Measurements from ENCODE around the gene TMC2. TPM values are rescaled to one million over a fixed set of nuclear protein-coding genes. Genes with fewer than 3 reads are reported as not detected.

TMC2 gene
- total RNA-seq, 1 donor from 2014 or later = not detected

DNA sequence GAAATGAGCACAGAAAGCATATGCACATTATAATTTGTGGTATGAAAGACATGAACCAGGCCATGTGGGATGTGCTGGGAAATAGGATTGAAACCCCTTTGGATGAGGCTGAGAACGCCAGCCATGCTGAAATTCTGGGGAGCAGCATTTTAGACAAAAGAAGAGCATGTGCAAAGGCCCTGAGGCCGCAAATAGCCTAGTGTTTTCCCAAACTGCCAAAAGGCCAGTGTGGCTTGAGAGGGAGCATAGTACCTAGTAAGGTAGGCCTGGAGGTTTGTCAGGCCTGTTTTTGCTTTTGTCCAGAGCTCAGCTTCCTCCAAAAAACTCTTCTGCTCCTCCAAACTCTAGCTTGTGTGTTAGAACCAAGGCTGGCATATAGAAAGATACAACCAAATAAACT, 58.7 kb downstream of the TMC2 start:
- Histone ChIP-seq H3K27ac (replicated peaks) (no peak overlapping the region), H3K36me3 (no peaks in the 10 kb centered on the region), H3K9me3 (replicated peaks) (no peaks in the 10 kb centered on the region), H3K27me3 (ENCODE audit: low read depth) (peaks cover 74% of the 10 kb centered on the region), H3K4me1 (no peaks in the 10 kb centered on the region), H3K4me3 (no peak overlapping the region)
- intact Hi-C loops (cut with micrococcal nuclease) = no loop called here
- DNase-seq = no peak
- TF ChIP-seq, protein P1, sequence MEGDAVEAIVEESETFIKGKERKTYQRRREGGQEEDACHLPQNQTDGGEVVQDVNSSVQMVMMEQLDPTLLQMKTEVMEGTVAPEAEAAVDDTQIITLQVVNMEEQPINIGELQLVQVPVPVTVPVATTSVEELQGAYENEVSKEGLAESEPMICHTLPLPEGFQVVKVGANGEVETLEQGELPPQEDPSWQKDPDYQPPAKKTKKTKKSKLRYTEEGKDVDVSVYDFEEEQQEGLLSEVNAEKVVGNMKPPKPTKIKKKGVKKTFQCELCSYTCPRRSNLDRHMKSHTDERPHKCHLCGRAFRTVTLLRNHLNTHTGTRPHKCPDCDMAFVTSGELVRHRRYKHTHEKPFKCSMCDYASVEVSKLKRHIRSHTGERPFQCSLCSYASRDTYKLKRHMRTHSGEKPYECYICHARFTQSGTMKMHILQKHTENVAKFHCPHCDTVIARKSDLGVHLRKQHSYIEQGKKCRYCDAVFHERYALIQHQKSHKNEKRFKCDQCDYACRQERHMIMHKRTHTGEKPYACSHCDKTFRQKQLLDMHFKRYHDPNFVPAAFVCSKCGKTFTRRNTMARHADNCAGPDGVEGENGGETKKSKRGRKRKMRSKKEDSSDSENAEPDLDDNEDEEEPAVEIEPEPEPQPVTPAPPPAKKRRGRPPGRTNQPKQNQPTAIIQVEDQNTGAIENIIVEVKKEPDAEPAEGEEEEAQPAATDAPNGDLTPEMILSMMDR (IDR thresholded peaks at IDR 0.05; ENCODE audit: borderline replicate concordance) = no peak

DNA sequence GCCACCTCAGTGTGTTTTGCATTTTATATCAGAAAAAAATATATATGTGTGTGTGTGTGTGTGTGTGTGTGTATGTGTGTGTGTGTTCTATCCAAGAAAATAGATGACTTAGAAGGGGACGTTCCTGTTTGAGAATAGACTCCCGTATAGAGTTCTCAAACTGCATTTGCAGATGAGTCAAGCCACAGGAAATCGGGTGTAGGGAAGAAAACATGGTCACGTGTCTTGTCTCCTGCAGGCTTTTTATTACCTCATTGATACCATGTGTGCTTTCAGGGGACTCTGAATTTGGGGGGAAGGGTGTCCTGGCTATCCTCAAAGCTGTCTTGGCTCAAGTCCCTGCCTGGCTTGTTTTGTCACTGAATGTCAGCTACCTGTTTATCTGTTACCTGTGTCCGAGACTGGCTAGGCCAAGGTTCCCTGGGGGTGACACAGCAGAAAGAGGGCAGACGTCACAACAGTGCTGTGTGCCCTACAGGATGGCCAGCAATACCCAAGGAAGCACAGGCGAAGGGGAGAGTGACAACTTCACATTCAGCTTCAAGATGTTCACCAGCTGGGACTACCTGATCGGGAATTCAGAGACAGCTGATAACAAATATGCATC, 60.4 kb downstream of the TMC2 start:
- no peak for DNase-seq
- Histone ChIP-seq H3K27me3 (ENCODE audit: low read depth) (peaks cover 68% of the 10 kb centered on the region), H3K9me3 (replicated peaks) (no peaks in the 10 kb centered on the region), H3K36me3 (no peaks in the 10 kb centered on the region), H3K4me1 (no peaks in the 10 kb centered on the region), H3K27ac (replicated peaks) (no peak overlapping the region), H3K4me3 (no peak overlapping the region)
- TF ChIP-seq, protein P1 (IDR thresholded peaks at IDR 0.05; ENCODE audit: borderline replicate concordance) = no peak
- intact Hi-C loops (cut with micrococcal nuclease) = no loop called here

DNA sequence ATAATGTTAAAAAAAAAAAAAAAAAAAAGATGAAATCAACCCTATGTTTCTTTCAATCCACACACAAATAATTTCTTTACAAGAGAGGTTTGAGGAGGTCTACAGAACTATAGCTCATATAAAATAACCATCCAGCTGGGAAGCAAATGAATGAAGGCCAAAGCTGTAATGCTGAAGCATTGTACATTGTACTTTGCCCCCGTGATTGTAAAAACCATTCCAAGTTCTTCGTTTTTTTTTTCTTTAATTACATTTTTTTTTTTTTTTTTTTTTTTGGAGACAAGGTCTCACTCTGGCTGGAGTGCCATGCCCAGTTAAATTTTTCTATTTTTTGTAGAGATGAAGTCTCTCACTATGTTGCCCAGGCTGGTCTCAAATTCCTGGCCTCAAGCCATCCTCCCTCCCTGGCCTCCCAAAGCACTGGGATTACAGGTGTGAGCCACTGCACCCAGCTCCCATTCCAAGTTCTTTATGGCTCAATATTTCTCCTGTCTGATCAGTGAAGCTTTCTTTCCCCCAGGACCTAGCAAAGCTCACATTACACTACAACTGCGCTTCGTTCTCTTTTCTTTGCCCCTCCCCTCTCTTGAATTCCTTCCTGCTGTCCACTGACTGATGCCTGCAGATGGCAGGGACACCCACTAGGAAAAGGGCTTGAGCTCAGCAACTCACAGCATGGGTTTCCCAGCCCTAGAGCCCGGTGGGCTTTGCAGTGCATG, 63.1 kb downstream of the TMC2 start:
- no peaks in the 10 kb centered on the region for H3K9me3 ChIP-seq (replicated peaks)

DNA sequence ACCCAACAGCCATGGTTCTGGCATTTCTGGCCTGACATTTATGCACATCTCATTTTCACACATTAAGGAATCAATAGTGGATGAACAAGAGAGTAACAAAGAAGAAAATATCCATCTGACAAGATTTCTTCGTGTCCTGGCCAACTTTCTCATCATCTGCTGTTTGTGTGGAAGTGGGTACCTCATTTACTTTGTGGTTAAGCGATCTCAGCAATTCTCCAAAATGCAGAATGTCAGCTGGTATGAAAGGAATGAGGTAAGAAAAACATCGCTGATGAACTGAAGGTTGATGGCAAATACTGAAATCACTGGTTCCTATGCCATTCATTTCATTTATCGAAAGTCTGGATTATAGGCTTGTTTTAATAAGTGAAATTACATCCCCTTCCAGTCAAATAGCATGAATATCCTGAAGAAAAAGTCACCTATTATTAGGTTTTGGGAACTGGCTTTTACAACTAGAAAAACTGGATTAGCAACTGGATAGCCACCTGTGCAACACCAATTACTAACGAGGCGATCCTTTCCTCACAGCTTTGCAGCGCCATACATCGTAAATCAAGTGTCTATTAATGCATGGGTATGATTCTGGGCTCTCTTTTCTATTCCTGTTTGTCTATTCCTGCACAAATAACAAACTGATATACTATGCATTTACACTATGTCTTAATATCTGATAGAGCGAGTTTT, 65.8 kb downstream of the TMC2 start:
- H3K27ac ChIP-seq (replicated peaks) = no peak overlapping the region
- no peak overlapping the region for H3K4me3 ChIP-seq
- DNase-seq = no peak
- no peaks in the 10 kb centered on the region for H3K36me3 ChIP-seq
- H3K27me3 ChIP-seq (ENCODE audit: low read depth) = peaks cover 18% of the 10 kb centered on the region
- TF ChIP-seq, protein P1 (IDR thresholded peaks at IDR 0.05; ENCODE audit: borderline replicate concordance) = no peak
- peaks cover 25% of the 10 kb centered on the region for H3K9me3 ChIP-seq (replicated peaks)
- no peaks in the 10 kb centered on the region for H3K4me1 ChIP-seq
- intact Hi-C loops (cut with micrococcal nuclease) = no loop called here

More for the DNA sequence above, 63.1 kb downstream of the TMC2 start:
- no peak for DNase-seq
- Histone ChIP-seq H3K27ac (replicated peaks) (no peak overlapping the region), H3K36me3 (no peaks in the 10 kb centered on the region), H3K4me1 (no peaks in the 10 kb centered on the region), H3K27me3 (ENCODE audit: low read depth) (peaks cover 44% of the 10 kb centered on the region), H3K4me3 (no peak overlapping the region)
- TF ChIP-seq, protein P1 (IDR thresholded peaks at IDR 0.05; ENCODE audit: borderline replicate concordance) = no peak
- intact Hi-C loops (cut with micrococcal nuclease) = no loop called here

DNA sequence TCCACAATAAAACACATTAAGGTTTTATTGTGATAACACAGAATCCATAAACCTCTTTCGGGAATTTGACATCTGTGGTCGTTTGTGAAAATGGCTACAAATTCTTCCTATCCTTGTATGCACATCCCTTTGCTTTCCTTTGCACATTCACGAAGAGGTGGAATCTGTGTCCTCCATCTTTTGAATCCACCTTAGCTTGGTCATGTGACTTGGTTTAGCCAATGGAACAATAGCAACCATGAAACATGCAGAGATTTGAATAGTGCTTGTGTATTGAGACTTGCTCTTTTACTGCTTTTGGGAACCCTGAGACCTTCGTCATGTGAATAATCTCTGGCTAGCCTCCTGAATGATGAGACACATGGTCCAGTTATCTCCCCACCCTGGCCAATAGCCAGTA, 66.4 kb downstream of the TMC2 start:
- intact Hi-C loops (cut with micrococcal nuclease) = no loop called here
- no peak overlapping the region for H3K4me3 ChIP-seq

More for the DNA sequence above, 66.4 kb downstream of the TMC2 start:
- no peaks in the 10 kb centered on the region for H3K4me1 ChIP-seq
- no peaks in the 10 kb centered on the region for H3K36me3 ChIP-seq
- DNase-seq = no peak
- TF ChIP-seq, protein P1 (IDR thresholded peaks at IDR 0.05; ENCODE audit: borderline replicate concordance) = no peak
- peaks cover 13% of the 10 kb centered on the region for H3K27me3 ChIP-seq (ENCODE audit: low read depth)
- peaks cover 30% of the 10 kb centered on the region for H3K9me3 ChIP-seq (replicated peaks)
- no peak overlapping the region for H3K27ac ChIP-seq (replicated peaks)
